Type B pancreatic cell (in vitro differentiated cells): Measurements from ENCODE around the gene SGIP1. TPM values are rescaled to one million over a fixed set of nuclear protein-coding genes. Genes with fewer than 3 reads are reported as not detected.

Source experiments
- DNase-seq: peaks from one replicate; pipeline ENCODE4 v3.0.0; 2021; ENCODE audit warnings: mixed read lengths; ENCODE audit not compliant: unreplicated experiment; ENCODE audit errors: extremely low spot score
- H3K27ac Mint-ChIP-seq: 2 replicates; pipeline ENCODE4 v1.8.0; 2021; ENCODE audit warnings: mild to moderate bottlenecking, mixed read lengths
- H3K27me3 Mint-ChIP-seq: 2 replicates; pipeline ENCODE4 v1.8.0; 2021; ENCODE audit warnings: mixed read lengths
- H3K36me3 Mint-ChIP-seq: 2 replicates; pipeline ENCODE4 v1.8.0; 2021; ENCODE audit warnings: mixed read lengths
- H3K4me1 Mint-ChIP-seq: one replicate; pipeline ENCODE4 v1.8.0; 2021; ENCODE audit warnings: mixed read lengths; ENCODE audit not compliant: unreplicated experiment
- H3K4me3 Mint-ChIP-seq: 2 replicates; pipeline ENCODE4 v1.8.0; 2021; ENCODE audit warnings: mild to moderate bottlenecking, mixed read lengths
- H3K9me3 Mint-ChIP-seq: 2 replicates; pipeline ENCODE4 v1.8.0; 2021; ENCODE audit warnings: mixed read lengths
- total RNA-seq: library from RNA; stranded (reverse); gene quantifications from 2 replicates; pipeline ENCODE4 v1.2.1, GENCODE V29; 2021; ENCODE audit warnings: low replicate concordance
- TF ChIP-seq, protein P1 (sequence below): fragments of 200-600 bp; sonication (generic); conservative IDR thresholded peaks from 2 replicates; pipeline ENCODE4 v1.5.0; 2021; ENCODE audit warnings: antibody characterized with exemption, mild to moderate bottlenecking

The SGIP1 gene
- total RNA-seq, 1 donor from 2014 or later = 3.4 TPM

DNA sequence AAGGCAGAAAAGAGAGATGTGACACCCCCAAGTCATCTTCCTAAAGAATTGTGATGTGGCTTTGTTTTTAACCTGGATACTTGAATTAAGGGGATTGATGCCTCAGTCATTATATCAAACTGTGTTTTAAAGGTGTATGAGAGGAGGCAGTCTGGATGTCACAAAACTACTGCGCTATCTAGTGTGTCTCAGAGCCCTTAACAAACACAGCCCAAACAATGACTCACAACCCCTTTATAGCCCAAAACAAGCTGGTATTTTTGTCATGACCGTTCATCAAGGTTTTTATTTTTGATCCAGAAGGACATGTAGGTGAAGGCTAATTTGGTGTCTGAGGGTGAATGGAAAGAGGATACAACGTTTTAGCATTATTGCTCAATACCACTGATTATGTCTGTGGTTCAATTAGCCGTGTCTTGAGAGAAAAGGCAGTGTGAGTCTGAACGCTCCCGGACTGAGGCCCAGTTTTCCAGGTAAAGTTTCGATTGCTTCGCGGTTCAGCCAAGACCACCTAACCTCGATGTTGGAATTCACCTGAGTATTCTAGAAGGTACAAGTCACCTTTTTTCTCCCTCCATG is 71.6 kb downstream of the SGIP1 start:
- H3K36me3 Mint-ChIP-seq = no peaks in the 10 kb centered on the region

DNA sequence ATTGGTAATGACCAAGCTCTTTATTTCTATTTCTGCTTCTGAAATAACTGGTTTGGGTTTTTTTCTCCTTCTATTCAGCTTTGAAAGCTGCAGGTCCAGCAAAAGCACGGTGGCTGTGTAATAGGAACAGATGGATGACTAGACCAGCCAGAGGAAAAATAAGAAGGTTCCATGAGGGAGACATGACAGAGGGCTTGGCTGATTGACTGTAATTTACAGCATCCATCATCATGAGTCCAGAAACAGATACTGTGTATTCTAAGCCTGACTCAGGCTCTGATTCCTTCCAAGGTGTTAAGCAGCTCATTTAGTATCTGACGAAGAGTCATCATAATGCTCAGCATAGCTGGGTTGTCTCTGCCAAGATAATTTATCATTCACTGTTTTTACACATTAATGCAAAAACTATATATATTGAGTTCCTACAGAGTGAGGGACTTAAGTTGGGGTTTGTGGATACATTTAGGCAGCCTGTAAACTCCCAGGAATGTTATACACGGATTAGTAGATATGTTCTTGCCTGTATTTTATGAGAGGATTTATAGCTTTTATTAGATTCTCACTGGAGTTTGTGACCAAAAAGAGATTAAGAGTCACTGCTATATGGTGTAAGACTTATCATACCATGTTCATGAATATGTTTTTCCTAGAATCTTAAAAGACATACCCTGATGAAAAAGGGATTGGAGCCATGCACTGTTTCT is 72.6 kb downstream of the SGIP1 start:
- no peaks in the 10 kb centered on the region for H3K9me3 Mint-ChIP-seq

More for the DNA sequence above, 71.6 kb downstream of the SGIP1 start:
- Mint-ChIP-seq H3K27ac (no peak overlapping the region), H3K9me3 (no peaks in the 10 kb centered on the region), H3K4me1 (peaks cover 5% of the 10 kb centered on the region), H3K4me3 (no peak overlapping the region), H3K27me3 (no peaks in the 10 kb centered on the region)
- no peak for DNase-seq
- TF ChIP-seq, protein P1, sequence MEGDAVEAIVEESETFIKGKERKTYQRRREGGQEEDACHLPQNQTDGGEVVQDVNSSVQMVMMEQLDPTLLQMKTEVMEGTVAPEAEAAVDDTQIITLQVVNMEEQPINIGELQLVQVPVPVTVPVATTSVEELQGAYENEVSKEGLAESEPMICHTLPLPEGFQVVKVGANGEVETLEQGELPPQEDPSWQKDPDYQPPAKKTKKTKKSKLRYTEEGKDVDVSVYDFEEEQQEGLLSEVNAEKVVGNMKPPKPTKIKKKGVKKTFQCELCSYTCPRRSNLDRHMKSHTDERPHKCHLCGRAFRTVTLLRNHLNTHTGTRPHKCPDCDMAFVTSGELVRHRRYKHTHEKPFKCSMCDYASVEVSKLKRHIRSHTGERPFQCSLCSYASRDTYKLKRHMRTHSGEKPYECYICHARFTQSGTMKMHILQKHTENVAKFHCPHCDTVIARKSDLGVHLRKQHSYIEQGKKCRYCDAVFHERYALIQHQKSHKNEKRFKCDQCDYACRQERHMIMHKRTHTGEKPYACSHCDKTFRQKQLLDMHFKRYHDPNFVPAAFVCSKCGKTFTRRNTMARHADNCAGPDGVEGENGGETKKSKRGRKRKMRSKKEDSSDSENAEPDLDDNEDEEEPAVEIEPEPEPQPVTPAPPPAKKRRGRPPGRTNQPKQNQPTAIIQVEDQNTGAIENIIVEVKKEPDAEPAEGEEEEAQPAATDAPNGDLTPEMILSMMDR = no peak

DNA sequence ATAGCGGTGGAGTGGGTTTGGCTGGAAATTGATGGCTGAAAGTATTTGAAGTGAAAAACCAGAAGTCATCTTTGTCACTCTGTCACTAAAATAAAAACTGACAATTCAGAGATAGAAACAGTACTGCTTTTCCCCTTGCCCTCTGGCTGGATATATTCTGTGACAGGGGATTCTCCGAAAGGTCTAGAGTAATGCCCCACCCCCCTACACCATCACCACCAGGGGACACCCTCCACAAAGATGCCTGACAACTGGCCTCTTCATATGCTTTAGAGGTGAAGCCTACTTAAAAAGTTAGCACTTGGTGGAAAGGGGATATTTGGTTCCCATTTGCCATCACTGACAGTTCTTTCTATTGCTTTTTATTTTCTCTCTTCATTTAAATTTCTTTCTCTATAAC is 73.5 kb downstream of the SGIP1 start:
- no peaks in the 10 kb centered on the region for H3K9me3 Mint-ChIP-seq
- H3K36me3 Mint-ChIP-seq = no peaks in the 10 kb centered on the region
- H3K27me3 Mint-ChIP-seq = no peaks in the 10 kb centered on the region
- H3K27ac Mint-ChIP-seq = no peak overlapping the region
- no peak for DNase-seq
- peaks cover 5% of the 10 kb centered on the region for H3K4me1 Mint-ChIP-seq
- H3K4me3 Mint-ChIP-seq = no peak overlapping the region
- TF ChIP-seq, protein P1 = no peak

More for the DNA sequence above, 72.6 kb downstream of the SGIP1 start:
- Mint-ChIP-seq H3K27ac (no peak overlapping the region), H3K36me3 (no peaks in the 10 kb centered on the region), H3K4me3 (no peak overlapping the region), H3K27me3 (no peaks in the 10 kb centered on the region), H3K4me1 (peaks cover 5% of the 10 kb centered on the region)
- TF ChIP-seq, protein P1 = no peak
- DNase-seq = no peak

DNA sequence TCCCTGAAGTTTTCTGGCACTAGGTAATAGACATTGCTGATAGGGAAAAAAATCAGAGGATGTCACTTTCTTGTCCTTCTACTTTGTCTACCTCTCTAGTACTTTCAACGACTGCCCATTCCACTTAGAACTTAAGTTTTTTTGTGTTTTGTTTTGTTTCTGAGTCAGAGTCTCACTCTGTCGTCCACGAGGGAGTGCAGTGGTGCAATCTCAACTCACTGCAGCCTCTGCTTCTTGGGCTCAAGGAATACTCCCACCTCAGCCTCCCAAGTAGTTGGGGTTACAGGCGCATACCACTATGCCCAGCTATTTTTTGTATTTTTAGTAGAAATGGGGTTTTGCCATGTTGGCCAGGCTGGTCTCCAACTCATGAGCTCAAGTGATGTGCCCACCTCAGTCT is 79.2 kb downstream of the SGIP1 start:
- H3K4me1 Mint-ChIP-seq = peaks cover 5% of the 10 kb centered on the region
- H3K27ac Mint-ChIP-seq = no peak overlapping the region
- H3K4me3 Mint-ChIP-seq = no peak overlapping the region
- DNase-seq = no peak
- TF ChIP-seq, protein P1 = no peak
- H3K9me3 Mint-ChIP-seq = no peaks in the 10 kb centered on the region
- no peaks in the 10 kb centered on the region for H3K27me3 Mint-ChIP-seq
- H3K36me3 Mint-ChIP-seq = no peaks in the 10 kb centered on the region

DNA sequence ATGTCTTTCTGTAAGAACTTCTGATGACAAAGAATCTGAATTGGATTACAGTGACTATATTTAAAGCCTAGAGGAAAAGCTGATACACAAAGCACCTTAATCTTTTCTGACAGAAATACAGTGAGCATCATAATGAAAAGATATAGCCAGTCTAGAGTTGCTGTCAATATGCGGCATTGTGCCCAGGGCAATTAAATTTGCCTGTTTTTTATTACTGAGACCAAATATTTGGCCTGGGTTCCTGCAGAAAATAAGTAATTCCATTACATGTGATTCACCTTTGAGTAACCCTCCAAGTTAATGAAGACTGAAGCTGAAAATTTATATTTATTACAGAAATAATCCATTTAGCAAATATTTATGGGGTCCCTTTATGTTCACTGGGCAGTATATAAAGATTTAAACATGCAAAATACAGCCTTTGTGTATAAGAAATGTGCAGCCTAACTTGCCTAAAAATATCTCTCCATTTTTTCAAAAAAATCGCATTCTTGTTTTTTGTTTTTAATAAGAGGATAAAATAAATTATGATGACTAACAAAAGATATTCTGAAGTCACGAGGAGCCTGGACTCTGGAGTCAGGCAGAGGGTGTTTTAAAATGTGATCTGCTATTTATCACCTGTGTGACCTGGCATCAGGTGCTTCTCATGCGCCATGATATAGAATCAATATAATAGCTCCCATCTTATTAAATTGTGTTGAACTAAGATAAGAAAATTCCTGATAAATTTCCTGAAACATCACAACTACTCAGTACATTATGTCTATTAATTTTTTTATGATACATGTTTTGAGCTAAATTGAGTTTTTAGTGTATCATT is 83.6 kb downstream of the SGIP1 start:
- Mint-ChIP-seq H3K27me3 (no peaks in the 10 kb centered on the region), H3K27ac (no peak overlapping the region), H3K4me1 (no peaks in the 10 kb centered on the region), H3K36me3 (no peaks in the 10 kb centered on the region), H3K4me3 (no peak overlapping the region), H3K9me3 (no peaks in the 10 kb centered on the region)
- TF ChIP-seq, protein P1 = no peak
- no peak for DNase-seq
